Measurements from ENCODE around the gene RRP7A. TPM values are rescaled to one million over a fixed set of nuclear protein-coding genes. Genes with fewer than 3 reads are reported as not detected.
"Not testable (repeated sequence)": the region's sequence is repeated elsewhere in the genome, so short reads cannot be mapped to it uniquely, and the experiment has no call there.

The RRP7A gene, protein sequence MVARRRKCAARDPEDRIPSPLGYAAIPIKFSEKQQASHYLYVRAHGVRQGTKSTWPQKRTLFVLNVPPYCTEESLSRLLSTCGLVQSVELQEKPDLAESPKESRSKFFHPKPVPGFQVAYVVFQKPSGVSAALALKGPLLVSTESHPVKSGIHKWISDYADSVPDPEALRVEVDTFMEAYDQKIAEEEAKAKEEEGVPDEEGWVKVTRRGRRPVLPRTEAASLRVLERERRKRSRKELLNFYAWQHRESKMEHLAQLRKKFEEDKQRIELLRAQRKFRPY
- 24.4 and 27.2 TPM in 2 replicates for total RNA-seq

DNA sequence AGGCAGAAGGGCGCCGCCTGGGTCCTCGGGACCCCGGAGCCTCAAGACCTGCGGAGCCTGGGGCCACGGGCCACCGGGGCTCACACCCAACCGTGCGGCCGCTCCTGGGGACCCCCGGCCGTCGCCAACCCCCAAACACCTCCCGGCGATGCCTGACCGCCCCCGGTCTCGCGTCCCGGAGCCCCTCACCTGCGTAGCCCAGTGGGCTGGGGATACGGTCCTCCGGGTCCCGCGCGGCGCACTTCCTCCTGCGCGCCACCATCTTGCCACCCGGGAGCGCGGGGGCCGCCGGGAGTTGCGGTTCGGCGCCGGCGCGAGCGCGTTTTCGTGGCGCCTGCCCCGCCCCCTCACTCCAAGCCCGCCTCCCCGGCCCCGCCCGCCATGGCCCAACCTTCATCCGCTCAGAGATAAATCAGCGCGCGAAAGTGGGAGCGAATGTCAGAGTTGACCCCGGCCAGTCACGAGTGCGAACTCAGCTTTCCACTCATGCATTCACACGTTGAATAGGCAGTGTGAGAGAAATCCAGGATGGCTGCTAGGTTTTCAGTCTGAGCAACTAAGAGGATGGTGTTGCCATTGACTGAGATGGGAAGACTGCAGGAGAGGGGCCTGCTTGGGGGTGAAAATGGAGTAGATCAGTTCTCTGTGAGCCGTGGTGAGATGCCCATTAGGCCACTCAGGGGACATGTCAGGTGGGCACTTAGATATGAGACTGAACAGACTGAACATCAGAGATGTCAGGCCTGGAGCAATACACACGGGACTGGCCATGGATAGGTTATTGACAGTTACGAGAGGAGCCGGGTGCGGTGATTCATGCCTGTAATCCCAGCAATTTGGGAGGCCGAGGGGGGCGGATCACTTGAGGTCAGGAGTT is at the start of gene RRP7A:
Gene RRP7A, minus strand, starts transcription at position 272 of the 877 bp plus-strand sequence. Its CDS starts 10 bp downstream, at position 262.
- DNase-seq (ENCODE audit: low read depth in 2 of 2): peak; percentile 82

DNA sequence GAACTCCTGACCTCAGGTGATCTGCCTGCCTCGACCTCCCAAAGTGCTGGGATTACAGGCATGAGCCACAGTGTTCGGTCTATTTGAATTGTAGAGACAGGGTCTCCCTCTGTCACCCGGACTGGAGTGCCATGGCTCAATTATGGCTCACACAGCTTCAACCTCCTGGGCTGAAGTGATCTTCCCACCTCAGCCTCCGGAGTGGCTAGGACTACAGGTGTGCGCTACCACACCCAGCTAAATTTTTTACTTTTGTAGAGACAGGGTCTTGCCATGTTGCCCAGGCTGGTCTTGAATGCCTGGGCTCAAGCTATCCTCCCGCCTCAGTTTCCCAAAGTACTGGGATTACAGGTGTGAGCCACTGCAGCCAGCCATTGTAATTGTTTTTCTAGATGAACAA is 48.4 kb upstream of the RRP7A start:
- DNase-seq (ENCODE audit: low read depth in 2 of 2): not testable (repeated sequence)

DNA sequence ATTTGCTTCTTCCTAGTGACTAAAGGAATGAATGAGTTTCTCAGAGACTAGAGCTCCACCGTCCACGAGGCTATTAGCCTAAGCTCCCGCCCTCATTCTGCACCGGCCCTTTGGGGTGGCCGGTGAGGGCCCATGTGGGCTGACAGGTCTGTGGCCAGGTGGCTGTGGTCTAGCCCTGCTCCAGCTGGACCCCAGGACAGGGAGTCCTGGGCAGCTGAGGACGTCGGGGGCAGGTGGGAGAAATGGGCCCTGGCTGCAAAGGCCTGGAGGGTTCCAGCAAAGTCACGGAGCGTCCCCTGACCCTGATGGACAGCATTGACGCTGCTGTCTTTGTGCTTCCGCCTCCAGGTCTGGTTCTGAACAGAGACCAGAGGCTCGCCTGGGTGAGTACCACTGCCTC is 46.4 kb upstream of the RRP7A start:
- no peak for DNase-seq (ENCODE audit: low read depth in 2 of 2)

DNA sequence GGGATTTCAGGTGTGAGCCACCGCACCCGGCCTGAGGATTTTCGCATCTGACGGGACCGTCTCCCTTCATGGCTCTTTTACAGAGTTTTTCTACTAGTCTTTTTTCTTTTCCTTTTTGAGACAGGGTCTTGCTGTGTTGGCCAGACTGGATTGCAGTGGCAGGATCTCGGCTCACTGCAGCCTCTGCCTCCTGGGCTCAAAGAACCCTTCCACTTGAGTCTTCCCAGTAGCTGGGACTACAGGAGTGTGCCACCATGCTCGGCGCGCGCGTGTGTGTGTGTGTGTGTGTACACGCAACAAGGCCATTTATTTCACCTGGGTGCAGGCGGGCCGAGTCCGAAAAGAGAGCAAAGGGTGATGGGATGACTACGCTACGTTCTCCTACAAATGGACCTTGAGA is 45.1 kb upstream of the RRP7A start:
- DNase-seq (ENCODE audit: low read depth in 2 of 2): no peak

DNA sequence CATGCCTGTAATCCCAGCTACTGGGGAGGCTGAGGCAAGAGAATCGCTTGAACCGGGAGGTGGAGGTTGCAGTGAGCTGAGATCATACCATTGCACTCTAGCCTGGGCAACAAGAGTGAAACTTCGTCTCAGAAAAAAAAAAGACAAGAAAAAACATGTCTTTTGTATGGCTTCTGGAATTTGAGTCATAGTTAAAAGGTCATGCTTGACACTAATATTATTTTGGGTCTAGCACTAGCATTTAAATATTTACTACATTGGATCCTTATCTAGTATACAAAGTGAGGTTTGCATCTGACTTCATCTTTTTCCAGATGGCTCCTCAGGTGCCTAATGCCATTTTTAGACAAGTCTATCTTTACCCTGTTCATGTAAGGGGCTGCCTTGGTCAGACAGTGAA is 44.3 kb upstream of the RRP7A start:
- DNase-seq (ENCODE audit: low read depth in 2 of 2): not testable (repeated sequence)

DNA sequence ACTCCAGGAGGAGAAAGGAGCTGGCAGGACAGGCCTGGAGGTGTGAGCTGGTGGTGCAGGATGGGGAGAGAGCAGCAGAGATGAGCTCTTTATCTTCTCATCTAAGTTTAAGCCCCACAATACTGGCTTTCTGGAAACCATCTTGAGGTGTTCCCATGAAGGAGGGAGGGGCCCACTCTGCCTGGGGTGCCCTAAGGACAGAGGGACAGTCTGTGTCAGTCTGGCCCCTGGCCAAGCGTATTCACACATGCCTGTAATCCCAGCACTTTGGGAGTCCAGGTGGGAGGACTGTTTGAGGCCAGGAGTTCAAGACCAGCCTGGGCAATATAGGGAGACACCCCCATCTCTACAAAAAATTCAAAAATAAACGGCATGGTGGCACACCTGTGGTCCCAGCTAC is 43.1 kb upstream of the RRP7A start:
- DNase-seq (ENCODE audit: low read depth in 2 of 2): no peak

DNA sequence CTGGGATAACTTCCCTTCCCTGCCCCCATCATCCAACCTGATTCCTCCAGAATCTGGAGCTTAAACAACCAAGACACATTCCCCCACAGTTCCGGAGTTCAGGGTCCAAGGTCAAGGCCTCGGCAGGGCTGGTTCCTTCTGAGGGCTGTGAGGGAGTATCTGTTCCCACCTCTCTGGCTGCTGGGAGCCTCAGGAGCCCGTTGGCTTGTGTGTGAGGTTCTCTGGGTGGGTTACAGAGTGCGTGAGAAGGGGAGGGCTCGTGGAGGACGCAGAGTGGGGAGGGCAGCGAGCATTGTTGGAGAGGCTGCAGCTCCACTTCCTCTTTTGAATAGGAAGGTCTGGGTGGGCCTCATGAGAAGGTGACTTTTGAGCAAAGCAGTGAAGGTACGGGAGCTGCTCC is 42.7 kb upstream of the RRP7A start:
- no peak for DNase-seq (ENCODE audit: low read depth in 2 of 2)

DNA sequence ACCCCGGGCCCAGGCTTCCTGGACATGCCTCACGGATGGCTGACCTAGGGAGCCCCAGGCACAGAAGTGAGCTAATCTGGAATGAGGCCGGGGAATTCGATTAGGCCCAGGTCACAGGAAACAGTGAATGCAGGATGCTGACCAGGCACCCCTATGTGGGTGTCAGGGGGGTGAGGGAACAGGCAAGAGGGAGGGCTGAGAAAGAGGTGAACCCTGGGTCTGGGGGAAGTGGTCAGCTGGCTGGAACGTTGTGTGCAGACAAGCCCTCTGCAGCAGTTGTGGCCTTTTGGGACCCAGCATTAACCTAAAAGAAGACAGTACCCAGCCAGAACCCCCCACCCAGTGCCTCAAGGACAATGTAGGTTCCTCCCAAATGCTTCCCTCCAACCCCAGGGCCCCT is 42.3 kb upstream of the RRP7A start:
- DNase-seq (ENCODE audit: low read depth in 2 of 2): no peak

DNA sequence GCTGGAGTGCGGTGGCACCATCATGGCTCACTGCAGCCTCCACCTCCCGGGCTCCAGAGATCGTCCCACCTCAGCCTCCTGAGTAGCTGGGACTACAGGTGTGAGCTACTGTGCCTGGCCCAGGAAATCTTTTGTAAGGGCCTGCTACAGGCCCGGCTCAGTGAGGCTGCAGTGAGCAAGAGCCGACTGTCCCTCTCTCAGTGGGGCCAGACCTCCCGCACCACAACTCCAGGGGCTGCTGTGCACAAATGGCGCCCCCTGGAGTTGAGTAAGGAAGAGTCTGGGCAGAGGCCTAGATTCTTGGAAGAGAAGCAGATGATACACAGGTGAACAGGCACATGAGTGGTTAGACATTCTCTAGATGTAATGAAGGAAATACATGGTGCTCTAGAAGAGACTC is 41.2 kb upstream of the RRP7A start:
- DNase-seq (ENCODE audit: low read depth in 2 of 2): peak; percentile 47 to 57

DNA sequence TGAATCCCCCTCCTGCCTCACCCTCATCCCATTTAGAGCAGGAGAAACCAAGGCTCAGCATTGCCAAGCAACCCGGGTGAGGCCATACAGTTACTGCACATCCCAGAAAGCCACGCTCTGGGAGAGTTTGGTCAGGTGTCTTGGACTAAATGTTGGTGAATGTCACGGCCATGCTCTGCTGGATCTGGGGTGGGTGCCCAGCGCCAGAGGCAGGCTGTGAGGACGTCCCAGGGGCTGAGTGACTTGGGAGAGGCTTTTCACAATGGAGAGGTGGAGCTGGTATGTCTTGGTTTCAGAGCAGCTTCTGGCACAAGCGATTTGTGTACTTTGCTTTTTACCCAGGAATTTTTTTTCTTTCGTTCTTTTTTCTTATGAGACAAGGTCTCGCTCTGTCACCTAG is 40.8 kb upstream of the RRP7A start:
- DNase-seq (ENCODE audit: low read depth in 2 of 2): no peak

DNA sequence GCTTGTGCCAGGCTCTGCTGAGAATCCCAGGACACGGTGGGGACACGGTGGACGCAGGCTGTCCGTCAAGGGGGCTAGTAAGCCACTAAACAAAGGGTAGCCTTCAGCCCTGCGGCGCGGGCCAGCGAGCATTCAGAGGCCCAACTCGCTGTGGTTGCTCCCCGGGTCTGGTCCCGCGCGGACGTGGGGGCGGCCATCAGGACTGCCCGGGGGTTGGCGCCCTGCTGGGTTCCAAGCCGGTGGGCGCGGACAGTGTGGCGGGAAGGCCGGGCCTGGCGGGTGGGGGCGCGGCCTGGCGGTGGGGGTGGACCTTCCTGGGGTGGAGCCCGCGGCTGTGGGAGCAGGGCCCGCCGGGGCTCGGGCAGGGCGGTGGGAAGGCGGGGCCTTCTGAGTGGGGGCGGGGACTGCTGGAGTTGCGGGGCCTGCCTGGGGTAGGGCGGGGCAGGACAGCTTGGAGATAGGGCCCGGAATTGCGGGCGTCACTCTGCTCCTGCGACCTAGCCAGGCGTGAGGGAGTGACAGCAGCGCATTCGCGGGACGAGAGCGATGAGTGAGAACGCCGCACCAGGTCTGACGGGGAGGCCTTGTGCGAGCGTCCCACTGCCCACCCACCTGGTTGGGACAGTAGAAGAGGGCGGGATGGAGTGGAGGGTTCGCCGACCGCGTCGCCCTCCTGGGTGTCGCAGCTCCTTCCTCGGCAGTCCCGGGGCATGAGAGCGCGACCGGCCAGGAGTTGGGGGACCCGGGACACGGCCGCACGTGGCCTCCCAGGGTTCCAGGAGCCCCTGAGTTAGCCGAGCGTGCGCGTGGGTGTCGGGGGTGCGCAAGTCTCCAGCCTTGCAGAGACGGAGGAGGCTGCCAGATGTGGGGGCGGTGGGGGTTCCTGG is 34.1 kb upstream of the RRP7A start, which contains the start of gene SERHL2:
Gene SERHL2, plus strand, starts transcription at position 482 of the 887 bp plus-strand sequence. Its CDS starts 65 bp downstream, at position 547.
- DNase-seq (ENCODE audit: low read depth in 2 of 2): peak; percentile 81 to 85

DNA sequence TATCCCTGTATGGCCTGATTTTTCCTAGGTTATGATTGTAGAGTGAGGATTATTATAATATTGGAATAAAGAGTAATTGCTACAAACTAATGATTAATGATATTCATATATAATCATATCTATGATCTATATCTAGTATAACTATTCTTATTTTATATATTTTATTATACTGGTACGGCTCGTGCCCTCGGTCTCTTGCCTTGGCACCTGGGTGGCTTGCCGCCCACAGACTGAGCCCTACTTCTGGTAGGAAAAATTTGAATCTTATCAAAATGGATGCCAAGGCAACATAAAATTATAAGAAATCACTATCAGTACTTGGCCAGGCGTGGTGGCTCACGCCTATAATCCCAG is 32.7 kb upstream of the RRP7A start:
- not testable (repeated sequence) for DNase-seq (ENCODE audit: low read depth in 2 of 2)

DNA sequence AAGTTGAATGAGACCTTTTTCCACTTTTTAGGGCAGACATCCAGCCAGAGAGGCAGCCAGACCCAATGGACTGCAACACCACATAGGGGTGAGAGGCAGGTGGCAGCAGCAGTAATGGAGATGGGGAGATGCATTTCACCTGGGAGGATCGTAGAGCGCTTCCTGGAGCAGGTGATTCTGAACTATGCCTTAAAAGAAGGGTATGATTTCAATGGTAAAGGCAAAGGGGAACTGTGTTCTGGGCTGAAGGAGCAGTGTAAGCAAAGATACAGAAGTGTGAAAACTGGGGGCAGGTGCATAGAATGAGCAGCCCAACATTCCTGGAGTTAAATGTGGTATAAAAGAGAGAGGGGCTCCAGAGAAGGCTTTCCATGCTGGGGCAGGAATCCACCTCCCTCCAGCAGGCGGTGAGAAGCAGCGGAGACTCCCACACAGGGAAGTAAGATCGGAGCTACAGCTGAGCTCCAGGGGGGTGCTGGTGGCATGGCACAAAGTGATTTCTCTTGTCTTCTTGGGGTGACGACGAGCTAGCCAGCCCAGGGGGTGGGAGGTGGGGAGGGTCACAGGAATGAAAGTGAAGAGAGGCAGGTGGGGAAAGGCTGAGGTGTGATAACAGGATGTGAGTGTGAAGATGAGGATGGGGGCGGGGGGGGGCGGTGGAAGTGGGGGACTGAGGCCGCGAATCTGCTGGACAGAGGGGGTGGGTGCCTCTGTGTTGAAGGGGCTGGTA is 29.9 kb upstream of the RRP7A start:
- DNase-seq (ENCODE audit: low read depth in 2 of 2): no peak

DNA sequence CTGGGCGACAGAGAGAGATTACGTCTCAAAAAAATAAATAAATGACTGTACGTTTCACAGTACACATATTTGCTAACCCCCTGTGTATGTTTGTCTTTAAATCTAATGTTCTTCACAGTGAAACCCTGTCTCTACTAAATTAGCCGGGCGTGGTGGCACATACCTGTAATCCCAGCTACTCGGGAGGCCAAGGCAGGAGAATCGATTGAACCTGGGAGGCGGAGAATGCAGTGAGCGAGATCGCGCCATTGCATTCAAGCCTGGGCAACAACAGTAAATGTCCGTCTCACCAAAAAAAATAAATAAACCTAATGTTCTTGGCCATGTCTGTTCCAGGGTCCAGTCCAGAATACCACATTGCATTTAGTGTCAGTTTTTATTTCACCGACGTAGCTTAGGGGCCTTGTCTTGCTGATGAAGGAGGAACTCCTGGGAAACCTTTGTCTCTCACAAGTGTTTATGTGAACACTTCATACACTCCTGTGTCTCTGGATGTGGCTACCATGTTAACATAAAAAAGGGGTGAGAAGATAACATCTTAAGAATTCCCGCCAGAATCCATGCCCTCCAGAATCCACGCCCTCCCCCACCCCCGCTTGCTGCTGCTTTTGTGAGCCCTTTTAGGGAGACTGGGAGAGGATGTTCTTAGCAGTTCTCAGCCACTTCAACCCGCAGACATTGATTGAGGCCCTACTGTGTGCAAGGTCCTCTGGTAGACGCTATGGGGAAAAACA is 29.2 kb upstream of the RRP7A start:
- no peak for DNase-seq (ENCODE audit: low read depth in 2 of 2)

DNA sequence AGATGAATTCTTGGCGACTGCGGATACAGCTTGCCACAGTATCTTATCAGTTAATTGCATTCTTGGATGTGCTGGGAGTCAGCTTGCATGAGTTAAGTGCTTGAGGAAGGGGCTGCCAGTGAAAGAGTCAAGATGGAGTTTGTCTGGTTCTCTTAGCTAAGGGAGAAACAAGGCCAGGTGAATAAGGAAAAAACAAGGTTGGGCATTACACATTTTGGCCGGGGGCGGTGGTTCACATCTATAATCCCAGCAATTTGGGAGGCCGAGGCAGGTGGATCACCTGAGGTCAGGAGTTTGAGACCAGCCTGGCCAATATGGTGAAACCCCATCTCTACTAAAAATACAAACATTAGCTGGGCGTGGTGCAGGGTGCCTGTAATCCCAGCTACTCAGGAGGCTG is 28.5 kb upstream of the RRP7A start:
- not testable (repeated sequence) for DNase-seq (ENCODE audit: low read depth in 2 of 2)

DNA sequence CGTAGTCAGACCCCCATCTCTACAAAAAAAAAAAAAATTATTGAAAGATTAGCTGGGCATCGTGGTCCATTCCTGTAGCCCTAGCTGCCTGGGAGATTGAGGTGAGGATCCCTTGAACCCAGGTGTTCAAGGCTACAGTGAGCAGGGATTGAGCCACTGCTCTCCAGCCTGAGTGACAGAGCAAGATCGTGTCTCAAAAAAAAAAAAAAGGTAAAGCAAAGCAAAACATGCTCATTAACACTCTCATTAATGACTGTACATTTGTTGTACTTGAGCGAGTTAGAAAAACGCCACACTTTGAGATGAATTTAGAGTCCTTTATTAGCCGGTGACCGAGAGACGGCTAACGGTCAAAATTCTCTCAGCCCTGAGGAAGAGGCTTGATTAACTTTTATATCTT is 28.0 kb upstream of the RRP7A start:
- DNase-seq (ENCODE audit: low read depth in 2 of 2): no peak

DNA sequence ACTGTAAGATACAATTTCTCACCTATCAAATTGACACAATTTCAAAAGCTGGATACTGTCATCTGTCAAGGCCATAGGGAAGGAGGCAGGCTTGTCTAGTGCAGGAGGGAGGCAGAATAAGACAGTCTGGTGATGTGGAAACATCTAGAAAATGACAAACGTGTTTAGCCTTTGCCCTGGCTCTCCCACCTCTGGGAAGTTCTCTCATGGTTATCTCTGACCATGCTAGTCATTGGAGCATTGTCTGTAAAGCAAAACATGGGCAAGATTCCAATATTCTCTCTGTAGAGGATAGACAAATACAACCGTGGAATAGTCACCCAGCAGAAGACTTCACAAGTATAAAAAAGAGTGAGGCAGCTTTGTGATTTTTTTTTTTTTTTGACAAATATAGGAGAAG is 25.1 kb upstream of the RRP7A start:
- DNase-seq (ENCODE audit: low read depth in 2 of 2): peak; percentile 77 to 92

DNA sequence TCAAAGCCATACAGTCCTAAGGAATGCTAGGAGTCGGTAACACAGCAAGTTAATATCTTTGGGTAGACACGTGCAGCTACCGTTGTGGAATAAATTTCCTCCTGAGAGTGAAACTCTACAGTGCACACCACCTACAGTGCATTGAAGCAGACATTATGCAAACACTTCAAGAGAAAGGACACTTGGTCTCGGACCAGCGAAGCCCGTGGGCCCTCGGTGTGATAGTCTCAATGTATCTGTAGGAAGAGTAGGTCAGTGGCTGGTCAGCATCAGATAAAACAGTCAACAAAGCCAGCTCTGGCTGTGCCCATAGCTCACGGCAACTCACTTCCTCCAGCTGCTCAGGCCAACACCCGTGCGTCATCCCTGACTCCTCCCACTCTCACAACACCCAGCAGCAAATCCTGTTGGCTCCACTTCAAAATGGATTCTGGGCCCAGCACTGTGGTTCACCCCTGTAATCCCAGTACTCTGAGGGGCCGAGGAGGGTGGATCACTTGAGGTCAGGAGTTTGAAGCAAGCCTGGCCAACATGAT is 19.7 kb upstream of the RRP7A start:
- DNase-seq (ENCODE audit: low read depth in 2 of 2): peak; percentile 30 to 71

DNA sequence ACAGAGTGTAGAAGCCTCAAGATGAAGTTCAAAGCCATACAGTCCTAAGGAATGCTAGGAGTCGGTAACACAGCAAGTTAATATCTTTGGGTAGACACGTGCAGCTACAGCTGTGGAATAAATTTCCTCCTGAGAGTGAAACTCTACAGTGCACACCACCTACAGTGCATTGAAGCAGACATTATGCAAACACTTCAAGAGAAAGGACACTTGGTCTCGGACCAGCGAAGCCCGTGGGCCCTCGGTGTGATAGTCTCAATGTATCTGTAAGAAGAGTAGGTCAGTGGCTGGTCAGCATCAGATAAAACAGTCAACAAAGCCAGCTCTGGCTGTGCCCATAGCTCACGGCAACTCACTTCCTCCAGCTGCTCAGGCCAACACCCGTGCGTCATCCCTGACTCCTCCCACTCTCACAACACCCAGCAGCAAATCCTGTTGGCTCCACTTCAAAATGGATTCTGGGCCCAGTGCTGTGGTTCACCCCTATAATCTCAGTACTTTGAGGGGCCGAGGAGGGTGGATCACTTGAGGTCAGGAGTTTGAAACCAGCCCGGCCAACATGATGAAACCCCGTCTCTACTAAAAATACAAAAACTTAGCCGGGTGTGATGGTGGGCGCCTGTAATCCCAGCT is 17.7 kb upstream of the RRP7A start:
- peak; percentile 26 to 57 for DNase-seq (ENCODE audit: low read depth in 2 of 2)

DNA sequence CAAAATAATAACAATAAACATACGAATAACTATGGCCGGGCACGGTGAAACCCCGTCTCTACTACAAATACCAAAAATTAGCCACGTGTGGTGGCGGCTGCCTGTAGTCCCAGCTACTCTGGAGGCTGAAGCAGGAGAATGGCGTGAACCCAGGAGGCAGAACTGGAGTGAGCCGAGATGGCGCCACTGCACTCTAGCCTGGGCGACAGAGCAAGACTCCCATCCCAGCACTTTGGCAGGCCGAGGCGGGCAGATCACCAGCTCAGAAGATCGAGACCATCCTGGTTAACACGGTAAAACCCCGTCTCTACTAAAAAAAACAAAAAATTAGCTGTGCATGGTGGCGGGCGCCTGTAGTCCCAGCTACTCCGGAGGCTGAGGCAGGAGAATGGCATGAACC is 17.0 kb upstream of the RRP7A start:
- DNase-seq (ENCODE audit: low read depth in 2 of 2): not testable (repeated sequence)

Data from lung microvascular endothelial cell (primary cell).